ENCODE results near the gene SCARB1.
"Not testable (repeated sequence)": the region's sequence is repeated elsewhere in the genome, so short reads cannot be mapped to it uniquely, and the experiment has no call there.

The SCARB1 gene, protein sequence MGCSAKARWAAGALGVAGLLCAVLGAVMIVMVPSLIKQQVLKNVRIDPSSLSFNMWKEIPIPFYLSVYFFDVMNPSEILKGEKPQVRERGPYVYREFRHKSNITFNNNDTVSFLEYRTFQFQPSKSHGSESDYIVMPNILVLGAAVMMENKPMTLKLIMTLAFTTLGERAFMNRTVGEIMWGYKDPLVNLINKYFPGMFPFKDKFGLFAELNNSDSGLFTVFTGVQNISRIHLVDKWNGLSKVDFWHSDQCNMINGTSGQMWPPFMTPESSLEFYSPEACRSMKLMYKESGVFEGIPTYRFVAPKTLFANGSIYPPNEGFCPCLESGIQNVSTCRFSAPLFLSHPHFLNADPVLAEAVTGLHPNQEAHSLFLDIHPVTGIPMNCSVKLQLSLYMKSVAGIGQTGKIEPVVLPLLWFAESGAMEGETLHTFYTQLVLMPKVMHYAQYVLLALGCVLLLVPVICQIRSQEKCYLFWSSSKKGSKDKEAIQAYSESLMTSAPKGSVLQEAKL

GRCh38 chr12:124863416-124864325, at the start of gene SCARB1:
Gene SCARB1 (minus strand): TSS chr12:124863864. CDS start chr12:124863720, 144 bp downstream.
- DNase-seq, result peak; percentile 75 to 77

DNA sequence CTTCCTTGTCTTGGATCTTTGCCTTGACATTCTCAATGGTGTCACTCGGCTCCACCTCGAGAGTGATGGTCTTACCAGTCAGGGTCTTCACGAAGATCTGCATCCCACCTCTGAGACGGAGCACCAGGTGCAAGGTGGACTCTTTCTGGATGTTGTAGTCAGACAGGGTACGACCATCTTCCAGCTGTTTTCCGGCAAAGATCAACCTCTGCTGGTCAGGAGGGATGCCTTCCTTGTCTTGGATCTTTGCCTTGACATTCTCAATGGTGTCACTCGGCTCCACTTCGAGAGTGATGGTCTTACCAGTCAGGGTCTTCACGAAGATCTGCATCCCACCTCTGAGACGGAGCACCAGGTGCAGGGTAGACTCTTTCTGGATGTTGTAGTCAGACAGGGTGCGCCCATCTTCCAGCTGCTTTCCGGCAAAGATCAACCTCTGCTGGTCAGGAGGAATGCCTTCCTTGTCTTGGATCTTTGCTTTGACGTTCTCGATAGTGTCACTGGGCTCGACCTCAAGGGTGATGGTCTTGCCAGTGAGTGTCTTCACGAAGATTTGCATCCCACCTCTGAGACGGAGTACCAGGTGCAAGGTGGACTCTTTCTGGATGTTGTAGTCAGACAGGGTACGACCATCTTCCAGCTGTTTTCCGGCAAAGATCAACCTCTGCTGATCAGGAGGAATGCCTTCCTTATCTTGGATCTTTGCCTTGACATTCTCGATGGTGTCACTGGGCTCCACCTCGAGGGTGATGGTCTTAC, 49.0 kb upstream of the SCARB1 start:
- not testable (repeated sequence) for DNase-seq

DNA sequence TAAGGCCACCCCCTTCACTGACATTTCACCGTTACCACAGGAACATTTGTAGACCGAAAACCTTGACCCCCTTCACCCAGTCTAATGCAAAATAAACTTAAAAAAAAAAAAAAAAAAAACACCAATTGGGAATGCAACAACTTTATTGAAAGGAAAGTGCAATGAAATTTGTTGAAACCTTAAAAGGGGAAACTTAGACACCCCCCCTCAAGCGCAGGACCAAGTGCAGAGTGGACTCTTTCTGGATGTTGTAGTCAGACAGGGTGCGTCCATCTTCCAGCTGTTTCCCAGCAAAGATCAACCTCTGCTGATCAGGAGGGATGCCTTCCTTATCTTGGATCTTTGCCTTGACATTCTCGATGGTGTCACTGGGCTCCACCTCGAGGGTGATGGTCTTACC, 47.9 kb upstream of the SCARB1 start:
- not testable (repeated sequence) for DNase-seq

GRCh38 chr12:124910561-124911478, 47.2 kb upstream of the SCARB1 start:
- no peak for DNase-seq

- no peak for DNase-seq
Observed at GRCh38 chr12:124909831-124910560, 46.3 kb upstream of the SCARB1 start.

DNA sequence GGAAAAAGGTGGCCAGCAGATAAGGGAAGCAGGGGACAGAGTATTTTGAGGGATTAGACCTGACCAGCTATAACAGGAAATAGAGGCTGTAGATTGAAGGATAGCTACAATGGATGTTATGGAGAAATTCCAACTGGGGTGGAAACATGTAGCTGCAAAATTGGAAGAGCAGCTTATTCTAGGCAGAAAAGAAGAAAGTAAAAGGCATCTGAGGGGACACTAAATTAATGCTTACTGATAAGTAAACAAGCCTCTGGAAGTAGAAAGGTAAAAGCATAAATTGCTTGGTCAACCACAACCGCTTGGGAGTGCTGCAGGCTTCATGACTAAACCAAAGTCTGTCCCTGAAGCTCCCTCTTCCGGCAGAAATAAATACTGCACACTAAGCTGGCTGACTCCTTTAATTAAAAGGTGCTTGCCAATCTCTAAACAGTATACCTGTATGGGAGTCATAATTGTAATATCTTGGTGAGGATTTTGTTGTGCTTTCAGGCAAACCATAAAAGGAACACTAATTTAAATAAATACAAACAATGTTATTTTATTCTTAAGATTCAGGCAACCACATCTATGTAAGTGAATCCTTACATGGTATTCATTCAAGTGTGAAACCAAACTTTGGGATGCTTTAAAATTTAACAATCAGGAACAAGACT, 43.1 kb upstream of the SCARB1 start:
- DNase-seq, result peak; percentile 88 to 92

DNA sequence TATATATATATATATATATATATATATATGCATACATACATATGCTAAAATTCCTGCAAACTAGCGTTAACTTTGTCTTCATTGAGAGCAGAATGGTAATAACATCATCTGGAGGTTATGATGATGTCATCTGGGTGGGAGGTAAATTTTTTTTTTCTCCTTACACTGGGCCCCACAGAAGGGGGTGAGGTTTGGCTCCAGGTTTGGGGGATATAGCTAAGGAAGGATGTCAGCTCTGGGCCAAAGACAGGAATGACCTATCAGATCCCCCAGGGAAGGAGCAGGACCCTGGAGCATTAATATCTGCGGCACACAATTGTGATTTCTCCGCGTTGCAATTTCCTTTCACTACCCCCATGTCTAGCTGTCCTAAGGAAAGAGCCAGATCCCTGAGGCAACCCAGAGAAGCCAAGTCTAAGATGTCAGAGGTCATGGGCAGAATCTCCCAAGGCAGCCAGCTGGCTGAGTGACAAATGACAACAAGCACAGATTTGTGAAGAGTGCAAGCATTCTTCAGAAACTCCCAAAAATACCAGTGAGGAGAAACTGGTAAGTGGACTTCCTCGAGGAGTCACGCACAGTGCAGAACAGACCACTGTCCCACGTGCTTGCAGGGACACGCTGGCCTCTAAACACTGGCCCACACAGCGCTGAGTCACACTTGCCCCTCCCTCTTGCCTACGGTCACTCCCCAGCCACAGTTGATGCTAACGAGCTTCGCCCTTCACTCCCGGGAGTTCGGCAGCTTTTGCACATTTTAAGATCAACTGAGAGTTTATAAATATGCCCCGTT, 40.8 kb upstream of the SCARB1 start:
- DNase-seq, result no peak

GRCh38 chr12:124902916-124903315, 39.3 kb upstream of the SCARB1 start:
- no peak for DNase-seq

DNA sequence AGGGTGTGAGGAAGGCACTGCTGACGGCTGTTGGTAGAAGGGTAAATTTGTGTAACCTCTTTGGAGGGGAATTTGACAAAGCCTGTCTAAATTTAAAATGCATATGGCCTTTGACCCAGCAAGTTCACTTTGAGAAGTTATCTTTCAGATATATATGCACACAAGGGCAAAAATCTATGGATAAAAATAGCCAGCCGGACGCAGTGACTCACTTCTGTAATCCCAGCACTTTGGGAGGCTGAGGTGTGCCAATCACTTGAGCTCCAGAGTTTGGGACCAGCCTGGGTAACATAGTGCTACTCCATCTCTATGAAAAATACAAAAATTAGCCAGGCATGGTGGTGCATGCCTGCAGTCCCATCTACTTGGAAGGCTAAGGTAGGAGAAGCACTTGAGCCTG, 37.3 kb upstream of the SCARB1 start:
- no peak for DNase-seq

DNA sequence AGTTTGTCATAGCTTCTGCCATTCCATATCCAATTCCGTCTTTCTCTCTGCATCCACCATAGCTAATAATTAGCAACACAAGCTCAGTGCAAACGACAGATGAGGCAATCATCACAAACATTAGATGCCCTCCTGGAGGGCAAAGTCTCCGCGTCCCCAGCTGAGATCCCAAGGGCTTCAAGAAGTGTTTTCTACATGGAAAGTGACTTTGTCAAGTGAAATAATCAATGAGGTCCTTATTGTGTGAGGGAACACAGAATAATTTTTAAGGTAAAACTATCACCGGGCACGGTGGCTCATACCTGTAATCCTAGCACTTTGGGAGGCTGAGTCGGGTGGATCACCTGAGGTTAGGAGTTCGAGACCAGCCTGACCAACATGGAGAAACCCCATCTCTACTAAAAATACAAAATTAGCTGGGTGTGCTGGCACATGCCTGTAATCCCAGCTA, 36.7 kb upstream of the SCARB1 start:
- not testable (repeated sequence) for DNase-seq

- DNase-seq, result no peak
Observed at GRCh38 chr12:124898923-124899294, 35.2 kb upstream of the SCARB1 start.

DNA sequence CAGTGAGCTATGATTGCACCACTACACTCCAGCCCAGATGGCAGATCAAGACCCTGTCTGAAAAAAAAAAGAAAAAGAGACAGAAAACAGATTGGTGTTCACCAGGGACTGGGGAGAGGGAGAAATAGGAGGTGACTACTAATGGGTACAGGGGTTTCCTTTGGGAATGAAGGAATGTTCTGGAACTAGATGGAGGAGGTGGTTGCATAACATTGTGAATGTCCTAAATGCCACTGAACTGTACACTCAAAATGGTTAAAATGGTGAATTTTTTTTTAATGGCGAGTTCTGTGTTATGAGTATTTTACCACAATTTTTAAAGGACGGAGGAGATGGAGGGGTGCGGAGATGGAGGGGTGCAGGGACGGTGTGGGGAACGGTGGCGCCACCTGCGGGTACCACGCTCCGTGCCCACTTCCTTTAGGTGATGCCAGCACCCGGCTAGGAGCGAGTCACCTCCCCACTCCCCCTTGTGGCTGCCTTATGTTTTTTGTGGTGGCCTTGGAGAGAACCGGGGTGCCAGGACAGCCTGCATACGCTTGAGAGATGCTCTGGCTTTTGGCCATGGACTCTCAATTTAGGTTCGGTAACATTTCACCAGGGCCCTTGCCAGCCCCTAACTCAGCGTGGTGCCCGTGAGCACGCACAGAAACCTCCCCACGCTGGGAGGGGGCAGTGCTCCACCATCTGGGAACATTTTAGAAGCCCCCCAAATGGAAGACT, 34.7 kb upstream of the SCARB1 start:
- peak; percentile 66 to 75 for DNase-seq

DNA sequence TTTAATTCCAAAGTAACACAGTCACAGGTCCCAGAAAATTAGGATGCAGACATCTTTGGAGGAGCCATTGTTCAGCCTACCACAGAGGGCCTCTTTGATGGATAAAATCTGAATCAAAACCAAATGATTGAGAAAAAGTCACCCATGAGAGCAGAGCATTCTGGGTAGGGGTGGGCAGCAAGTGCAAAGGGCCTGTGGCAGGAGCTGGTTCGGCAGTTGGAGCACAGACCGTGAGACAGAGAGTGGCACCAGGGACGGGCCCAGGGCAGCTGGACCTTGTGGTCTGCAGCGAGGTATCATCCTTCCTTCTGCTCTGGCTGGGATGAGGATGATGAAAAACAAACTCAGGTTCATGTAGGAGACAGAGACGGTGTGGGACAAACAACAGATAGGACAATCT, 32.8 kb upstream of the SCARB1 start:
- DNase-seq, result no peak

GRCh38 chr12:124893792-124894516, 30.3 kb upstream of the SCARB1 start:
- DNase-seq, result no peak

DNA sequence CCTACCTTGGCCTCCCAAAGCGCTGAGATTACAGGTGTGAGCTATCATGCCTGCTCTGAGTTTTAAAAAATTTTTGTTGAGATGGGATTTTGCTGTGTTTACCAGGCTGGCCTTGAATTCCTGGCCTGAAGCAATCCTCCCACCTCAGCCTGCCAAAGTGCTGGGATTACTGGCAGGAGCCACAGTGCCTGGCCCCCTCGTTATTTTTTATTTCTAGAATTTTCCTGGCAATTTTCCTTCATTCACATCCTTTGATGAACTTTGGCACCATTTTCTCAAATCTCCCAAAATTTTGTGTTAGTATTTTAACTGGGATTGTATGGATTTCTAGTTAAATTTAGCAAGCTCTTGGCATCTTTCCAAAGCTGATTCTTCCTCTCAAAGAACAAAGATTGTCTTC, 24.6 kb upstream of the SCARB1 start:
- no peak for DNase-seq

DNA sequence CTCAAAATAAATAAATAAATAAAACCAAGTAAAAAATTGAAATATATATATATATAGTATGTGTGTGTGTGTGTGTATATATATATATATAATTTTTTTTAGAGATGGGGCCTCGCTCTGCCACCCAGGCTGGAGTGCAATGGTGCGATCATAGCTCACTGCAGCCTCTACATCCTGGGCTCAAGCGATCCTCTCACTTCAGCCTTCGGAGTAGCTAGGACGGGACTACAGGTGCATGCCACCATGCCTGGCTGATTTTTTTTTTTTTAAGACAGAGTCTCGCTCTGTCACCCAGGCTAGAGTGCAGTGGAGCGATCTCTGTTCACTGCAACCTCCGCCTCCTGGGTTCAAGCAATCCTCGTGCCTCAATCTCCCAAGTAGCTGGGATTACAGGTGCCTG, 24.1 kb upstream of the SCARB1 start:
- not testable (repeated sequence) for DNase-seq

GRCh38 chr12:124884587-124885438, 21.1 kb upstream of the SCARB1 start:
- DNase-seq, result no peak
